ENCODE measurements around the gene MRPL34. TPM values are rescaled to one million over a fixed set of nuclear protein-coding genes. Genes with fewer than 3 reads are reported as not detected.

MRPL34 gene
- total RNA-seq, 4 donors from 2014 or later: 91.1 to 97.2 (median 92.8) TPM

DNA sequence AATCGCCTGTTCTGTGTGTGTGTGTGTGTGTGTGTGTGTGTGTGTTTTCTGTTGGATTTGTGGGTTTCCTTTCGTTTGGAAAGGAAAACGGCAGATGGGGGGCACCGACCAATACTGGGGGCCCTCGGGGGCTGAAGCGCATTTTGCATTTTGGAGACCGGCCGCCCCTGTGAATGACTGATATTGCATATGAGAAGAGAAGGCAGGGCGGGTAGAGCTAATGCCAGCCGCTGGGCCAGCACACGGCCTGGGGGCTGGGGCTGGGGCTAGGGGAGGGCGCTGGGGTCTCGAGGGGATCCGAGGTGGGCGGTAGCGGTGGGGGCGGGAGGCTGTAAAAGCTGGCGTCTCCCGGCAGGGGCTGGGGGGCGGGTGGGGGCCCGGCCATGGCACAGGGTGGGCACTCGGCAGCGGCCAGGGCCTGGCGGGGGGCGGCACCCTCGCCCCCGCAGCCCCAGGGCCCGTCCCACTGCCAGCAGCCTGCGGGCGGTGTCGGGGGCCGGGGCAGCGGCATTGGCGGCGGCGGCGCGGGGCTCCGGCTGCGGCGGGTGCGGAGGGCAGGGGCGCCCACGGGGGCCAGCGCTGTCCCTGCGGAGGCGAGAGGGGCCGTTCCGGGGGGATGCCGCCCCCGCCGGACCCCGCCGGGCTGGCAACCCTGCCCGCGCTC lies 17.8 kb downstream of the MRPL34 start:
- no peak for TF ChIP-seq POLR2A (IDR thresholded peaks at IDR 0.05)
- TF ChIP-seq, protein P1, sequence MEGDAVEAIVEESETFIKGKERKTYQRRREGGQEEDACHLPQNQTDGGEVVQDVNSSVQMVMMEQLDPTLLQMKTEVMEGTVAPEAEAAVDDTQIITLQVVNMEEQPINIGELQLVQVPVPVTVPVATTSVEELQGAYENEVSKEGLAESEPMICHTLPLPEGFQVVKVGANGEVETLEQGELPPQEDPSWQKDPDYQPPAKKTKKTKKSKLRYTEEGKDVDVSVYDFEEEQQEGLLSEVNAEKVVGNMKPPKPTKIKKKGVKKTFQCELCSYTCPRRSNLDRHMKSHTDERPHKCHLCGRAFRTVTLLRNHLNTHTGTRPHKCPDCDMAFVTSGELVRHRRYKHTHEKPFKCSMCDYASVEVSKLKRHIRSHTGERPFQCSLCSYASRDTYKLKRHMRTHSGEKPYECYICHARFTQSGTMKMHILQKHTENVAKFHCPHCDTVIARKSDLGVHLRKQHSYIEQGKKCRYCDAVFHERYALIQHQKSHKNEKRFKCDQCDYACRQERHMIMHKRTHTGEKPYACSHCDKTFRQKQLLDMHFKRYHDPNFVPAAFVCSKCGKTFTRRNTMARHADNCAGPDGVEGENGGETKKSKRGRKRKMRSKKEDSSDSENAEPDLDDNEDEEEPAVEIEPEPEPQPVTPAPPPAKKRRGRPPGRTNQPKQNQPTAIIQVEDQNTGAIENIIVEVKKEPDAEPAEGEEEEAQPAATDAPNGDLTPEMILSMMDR (IDR thresholded peaks at IDR 0.05): no peak
- peak overlapping the region in 1 of 4 donors; percentile 49 for H3K27ac ChIP-seq

DNA sequence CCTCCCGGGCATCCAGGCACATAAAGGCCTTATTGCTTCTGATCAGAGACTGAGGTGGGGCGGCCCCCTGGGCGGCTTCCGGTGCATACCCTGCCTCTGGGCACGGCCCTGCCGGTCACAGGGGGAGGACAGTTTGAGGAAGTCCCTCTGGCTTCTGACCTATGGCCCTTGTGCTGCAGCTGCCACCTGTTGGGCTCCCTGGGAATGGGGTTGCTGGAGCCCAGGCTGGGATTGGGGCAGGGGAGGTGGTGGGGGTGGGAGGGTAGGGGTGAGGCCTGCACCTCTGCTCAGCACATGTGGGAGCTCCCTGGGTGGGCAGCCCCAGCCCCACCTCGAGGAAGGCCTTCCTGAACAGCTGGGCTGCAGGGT lies 18.3 kb downstream of the MRPL34 start:
- peaks cover 0 to 7% (median 0%) of the 10 kb centered on the region in 4 donors for H3K27me3 ChIP-seq
- no peaks in the 10 kb centered on the region for H3K9me3 ChIP-seq
- H3K4me1 ChIP-seq: peaks cover 17 to 62% (median 19%) of the 10 kb centered on the region in 3 donors
- peaks cover 15 to 54% (median 18%) of the 10 kb centered on the region in 3 donors for H3K36me3 ChIP-seq
- TF ChIP-seq, protein P1 (IDR thresholded peaks at IDR 0.05): no peak
- TF ChIP-seq POLR2A (IDR thresholded peaks at IDR 0.05): no peak
- H3K4me3 ChIP-seq: peak overlapping the region in 2 of 4 donors; percentile 5 to 45
- H3K27ac ChIP-seq: peak overlapping the region in 1 of 4 donors; percentile 49
- no peak for DNase-seq
- intact Hi-C loops (cut with DNase I): no loop called here
- WGBS, 2 donors: no CpG with 5 or more reads among the region's 7 CpGs

More for the DNA sequence above, 17.8 kb downstream of the MRPL34 start:
- Histone ChIP-seq H3K4me3 (peak overlapping the region in 2 of 4 donors; percentile 5 to 45), H3K27me3 (peaks cover 0 to 2% (median 0%) of the 10 kb centered on the region in 4 donors), H3K4me1 (peaks cover 11 to 57% (median 16%) of the 10 kb centered on the region in 3 donors), H3K36me3 (peaks cover 15 to 59% (median 20%) of the 10 kb centered on the region in 3 donors), H3K9me3 (no peaks in the 10 kb centered on the region)
- no peak for DNase-seq
- WGBS, 2 donors: 64 to 78% methylated on average over 9 to 10 of the region's 56 CpGs
- intact Hi-C loops (cut with DNase I): no loop called here

DNA sequence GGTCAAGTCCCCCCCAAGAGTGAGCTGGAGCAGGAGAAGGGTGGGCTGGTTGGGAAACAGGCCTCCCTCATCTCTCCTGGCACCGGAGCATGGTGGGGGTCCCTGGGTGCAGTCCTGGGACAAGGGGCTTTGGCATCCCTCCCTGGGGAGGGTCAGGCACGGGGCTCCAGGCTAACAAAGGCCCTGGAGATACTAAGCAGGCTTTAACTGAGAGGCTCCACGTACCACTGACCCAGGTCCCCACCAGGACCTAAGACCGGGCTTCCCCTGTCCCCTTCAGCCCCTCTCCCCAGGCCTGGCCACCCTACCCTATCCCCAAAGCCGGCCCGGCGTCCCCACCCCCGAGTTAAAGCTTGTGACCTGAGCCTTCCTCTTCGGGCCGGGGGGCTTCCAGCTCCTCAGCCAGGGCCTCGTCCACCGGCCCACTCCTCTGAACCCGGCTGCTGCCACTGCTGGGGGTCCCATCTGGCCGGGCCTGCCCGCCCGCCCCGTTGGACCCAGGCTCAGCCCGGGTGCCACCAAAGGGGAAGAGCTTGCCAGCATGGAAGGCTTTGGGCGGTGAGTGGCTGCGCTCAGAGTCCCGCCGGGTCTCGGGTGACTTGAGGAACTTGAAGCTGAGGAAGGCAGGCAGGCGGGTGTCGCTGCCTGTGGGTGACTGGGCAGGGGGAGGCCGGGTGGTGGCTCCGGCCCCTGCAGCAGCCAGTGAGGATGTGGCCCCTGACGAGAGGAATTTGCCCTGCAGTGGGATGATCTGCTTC lies 18.9 kb downstream of the MRPL34 start:
- H3K27ac ChIP-seq: peak overlapping the region in 1 of 4 donors; percentile 44
- H3K9me3 ChIP-seq: no peaks in the 10 kb centered on the region
- H3K36me3 ChIP-seq: peaks cover 12 to 48% (median 15%) of the 10 kb centered on the region in 3 donors
- DNase-seq: no peak
- peaks cover 22 to 68% (median 25%) of the 10 kb centered on the region in 3 donors for H3K4me1 ChIP-seq
- no peak overlapping the region for H3K4me3 ChIP-seq
- TF ChIP-seq, protein P1 (IDR thresholded peaks at IDR 0.05): no peak
- no peak for TF ChIP-seq POLR2A (IDR thresholded peaks at IDR 0.05)
- peaks cover 0 to 13% (median 2%) of the 10 kb centered on the region in 4 donors for H3K27me3 ChIP-seq
- 97% methylated on average over 5 of the region's 28 CpGs; no CpG with 5 or more reads in 1 of the 2 donors for WGBS, 2 donors
- intact Hi-C loops (cut with DNase I): no loop called here

DNA sequence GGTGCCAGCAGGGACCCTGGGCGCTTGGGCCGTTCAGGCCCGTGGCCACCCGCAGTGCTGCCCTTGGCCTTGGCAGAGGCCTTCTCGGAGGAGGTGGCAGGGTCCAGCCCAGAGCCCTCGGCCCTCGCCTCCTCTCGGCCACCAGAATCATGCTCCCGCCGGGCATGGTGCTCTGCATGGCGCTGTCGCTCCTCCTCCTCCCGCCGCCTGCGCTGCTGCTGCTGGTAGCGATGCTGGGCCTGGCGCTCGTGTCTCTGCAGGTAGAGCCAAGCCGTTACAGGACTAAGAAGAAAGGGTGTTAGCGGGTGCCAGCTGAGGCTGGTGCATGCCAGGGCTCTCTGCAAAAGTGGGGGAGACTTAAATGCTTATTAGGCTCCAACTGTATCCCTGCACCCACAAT lies 19.5 kb downstream of the MRPL34 start:
- TF ChIP-seq POLR2A (IDR thresholded peaks at IDR 0.05): no peak
- TF ChIP-seq, protein P1 (IDR thresholded peaks at IDR 0.05): no peak

More for the DNA sequence above, 19.5 kb downstream of the MRPL34 start:
- H3K27me3 ChIP-seq: peaks cover 0 to 19% (median 2%) of the 10 kb centered on the region in 4 donors
- no peak for DNase-seq
- no peak overlapping the region for H3K27ac ChIP-seq
- peaks cover 27 to 74% (median 27%) of the 10 kb centered on the region in 3 donors for H3K4me1 ChIP-seq
- intact Hi-C loops (cut with DNase I): no loop called here
- WGBS, 2 donors: 77 to 93% methylated on average over 10 to 20 of the region's 20 CpGs
- no peak overlapping the region for H3K4me3 ChIP-seq
- H3K9me3 ChIP-seq: no peaks in the 10 kb centered on the region
- peaks cover 6 to 43% (median 11%) of the 10 kb centered on the region in 3 donors for H3K36me3 ChIP-seq

Measured in esophagus squamous epithelium (tissue), 5 donors.